Measurements from ENCODE around the gene ADA.

ADA gene

DNA sequence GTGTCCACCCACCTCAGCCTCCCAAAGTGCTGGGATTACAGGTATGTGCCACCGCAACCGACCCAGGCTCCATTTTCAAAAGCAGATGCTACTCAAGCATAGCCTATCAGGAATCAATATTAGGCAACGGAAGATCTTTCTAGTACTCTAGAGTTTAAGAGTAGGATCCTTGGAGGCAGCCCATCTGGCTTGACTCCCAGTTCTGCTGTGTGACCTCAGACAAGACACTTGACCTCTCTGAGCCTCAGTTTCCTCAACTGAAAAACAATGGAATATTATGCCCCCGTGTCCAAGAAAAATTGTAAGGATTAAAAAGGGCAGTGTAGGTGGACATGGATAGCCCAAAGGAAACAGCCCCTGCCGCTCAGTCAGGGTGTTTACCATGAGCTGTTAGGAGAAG lies 14.5 kb downstream of the ADA start:
- no peak for TF ChIP-seq CTCF (IDR thresholded peaks at IDR 0.05)
- Histone ChIP-seq H3K27ac (peak overlapping the region in 1 of 2 donors; percentile 61), H3K4me3 (no peak overlapping the region)
- DNase-seq (ENCODE audit: low spot score), result no peak

GRCh38 chr20:44635877-44636276 lies 15.6 kb downstream of the ADA start:
- H3K27ac ChIP-seq, result no peak overlapping the region
- no peak for DNase-seq (ENCODE audit: low spot score)

GRCh38 chr20:44633872-44634600 lies 17.5 kb downstream of the ADA start:
- peak overlapping the region in 1 of 2 donors; percentile 72 for H3K27ac ChIP-seq
- no peak for TF ChIP-seq CTCF (IDR thresholded peaks at IDR 0.05)
- no peak for DNase-seq (ENCODE audit: low spot score)
- no peak overlapping the region for H3K4me3 ChIP-seq

More at GRCh38 chr20:44635877-44636276, 15.6 kb downstream of the ADA start:
- TF ChIP-seq CTCF (IDR thresholded peaks at IDR 0.05), result no peak
- no peak overlapping the region for H3K4me3 ChIP-seq

- TF ChIP-seq CTCF (IDR thresholded peaks at IDR 0.05), result no peak
- DNase-seq (ENCODE audit: low spot score), result no peak
- Histone ChIP-seq H3K27ac (peak overlapping the region in 1 of 2 donors; percentile 72), H3K4me3 (no peak overlapping the region)
These were observed 18.2 kb downstream of the ADA start for GRCh38 chr20:44633187-44633810.

DNA sequence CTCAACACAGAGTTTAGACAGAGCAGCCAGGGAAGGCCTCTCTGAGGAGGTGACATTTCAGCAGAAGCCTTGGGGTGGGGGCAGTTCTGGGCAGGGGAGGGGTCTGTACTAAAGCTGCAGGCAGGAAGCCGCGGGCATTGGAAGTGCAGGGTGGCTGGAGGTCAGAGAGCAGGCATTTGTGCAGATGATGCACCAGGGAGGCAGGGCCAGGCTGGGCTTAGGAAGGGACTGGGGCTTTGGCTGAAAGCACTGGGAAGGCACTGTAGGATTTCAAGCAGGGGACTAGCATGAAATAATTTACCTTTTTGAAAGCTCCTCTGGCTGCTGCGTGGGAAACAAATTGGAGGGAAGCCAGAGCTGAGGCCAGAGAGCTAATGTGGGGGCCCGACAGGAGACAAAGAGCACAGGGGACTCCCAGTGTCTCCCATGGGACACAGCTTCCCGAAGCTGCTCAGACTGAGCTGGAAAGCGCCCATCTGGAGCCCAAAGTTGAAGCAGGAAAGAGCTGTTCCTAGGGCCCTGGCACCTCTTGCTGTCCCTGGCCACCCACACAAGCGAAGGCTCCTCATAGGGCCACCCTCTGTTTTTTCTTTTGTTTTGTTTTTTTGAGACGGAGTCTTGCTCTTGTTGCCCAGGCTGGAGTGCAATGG lies 19.3 kb downstream of the ADA start:
- Histone ChIP-seq H3K4me3 (no peak overlapping the region), H3K27ac (no peak overlapping the region)
- no peak for DNase-seq (ENCODE audit: low spot score)
- TF ChIP-seq CTCF (IDR thresholded peaks at IDR 0.05), result no peak

GRCh38 chr20:44630297-44630696 lies 21.2 kb downstream of the ADA start:
- TF ChIP-seq CTCF (IDR thresholded peaks at IDR 0.05), result no peak

More at GRCh38 chr20:44630297-44630696, 21.2 kb downstream of the ADA start:
- no peak for DNase-seq (ENCODE audit: low spot score)
- Histone ChIP-seq H3K4me3 (no peak overlapping the region), H3K27ac (no peak overlapping the region)

Measured in coronary artery (tissue), 2 donors.